ENCODE data around the gene RYR1. TPM values are rescaled to one million over a fixed set of nuclear protein-coding genes. Genes with fewer than 3 reads are reported as not detected.

The RYR1 gene
- total and polyA plus RNA-seq, 2 experiments from 2014 or later = 0.07 to 0.21 TPM

GRCh38 chr19:38522915-38523314 is 89.4 kb downstream of the RYR1 start:
- no peak for DNase-seq (ENCODE audit: low spot score)
- Histone ChIP-seq H3K27ac (no peak overlapping the region), H3K4me1 (ENCODE audit: insufficient read depth) (no peaks in the 10 kb centered on the region), H3K4me3 (no peak overlapping the region), H3K36me3 (replicated peaks; ENCODE audit: insufficient read depth, low read depth) (no peaks in the 10 kb centered on the region), H2AFZ (no peak overlapping the region), H4K20me1 (ENCODE audit: insufficient read depth, poor library complexity, severe bottlenecking) (no peaks in the 10 kb centered on the region), H3K9me2 (replicated peaks; ENCODE audit: insufficient read depth) (no peaks in the 10 kb centered on the region), H3K4me2 (no peak overlapping the region), H3K79me2 (no peaks in the 10 kb centered on the region), H3K9me3 (ENCODE audit: low read depth) (no peaks in the 10 kb centered on the region), H3K27me3 (no peaks in the 10 kb centered on the region)
- WGBS (ENCODE audit: low lambda C conversion rate, missing lambda C conversion rate) = 95% methylated on average over 14 of the region's 15 CpGs
- no peak for TF ChIP-seq EZH2phosphoT487 (IDR thresholded peaks at IDR 0.05; ENCODE audit: low read depth, severe bottlenecking, unreplicated experiment)
- no peak for TF ChIP-seq EZH2 (IDR thresholded peaks at IDR 0.05; ENCODE audit: borderline replicate concordance)
- TF ChIP-seq, protein P1, sequence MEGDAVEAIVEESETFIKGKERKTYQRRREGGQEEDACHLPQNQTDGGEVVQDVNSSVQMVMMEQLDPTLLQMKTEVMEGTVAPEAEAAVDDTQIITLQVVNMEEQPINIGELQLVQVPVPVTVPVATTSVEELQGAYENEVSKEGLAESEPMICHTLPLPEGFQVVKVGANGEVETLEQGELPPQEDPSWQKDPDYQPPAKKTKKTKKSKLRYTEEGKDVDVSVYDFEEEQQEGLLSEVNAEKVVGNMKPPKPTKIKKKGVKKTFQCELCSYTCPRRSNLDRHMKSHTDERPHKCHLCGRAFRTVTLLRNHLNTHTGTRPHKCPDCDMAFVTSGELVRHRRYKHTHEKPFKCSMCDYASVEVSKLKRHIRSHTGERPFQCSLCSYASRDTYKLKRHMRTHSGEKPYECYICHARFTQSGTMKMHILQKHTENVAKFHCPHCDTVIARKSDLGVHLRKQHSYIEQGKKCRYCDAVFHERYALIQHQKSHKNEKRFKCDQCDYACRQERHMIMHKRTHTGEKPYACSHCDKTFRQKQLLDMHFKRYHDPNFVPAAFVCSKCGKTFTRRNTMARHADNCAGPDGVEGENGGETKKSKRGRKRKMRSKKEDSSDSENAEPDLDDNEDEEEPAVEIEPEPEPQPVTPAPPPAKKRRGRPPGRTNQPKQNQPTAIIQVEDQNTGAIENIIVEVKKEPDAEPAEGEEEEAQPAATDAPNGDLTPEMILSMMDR (IDR thresholded peaks at IDR 0.05; ENCODE audit: poor library complexity) = no peak

DNA sequence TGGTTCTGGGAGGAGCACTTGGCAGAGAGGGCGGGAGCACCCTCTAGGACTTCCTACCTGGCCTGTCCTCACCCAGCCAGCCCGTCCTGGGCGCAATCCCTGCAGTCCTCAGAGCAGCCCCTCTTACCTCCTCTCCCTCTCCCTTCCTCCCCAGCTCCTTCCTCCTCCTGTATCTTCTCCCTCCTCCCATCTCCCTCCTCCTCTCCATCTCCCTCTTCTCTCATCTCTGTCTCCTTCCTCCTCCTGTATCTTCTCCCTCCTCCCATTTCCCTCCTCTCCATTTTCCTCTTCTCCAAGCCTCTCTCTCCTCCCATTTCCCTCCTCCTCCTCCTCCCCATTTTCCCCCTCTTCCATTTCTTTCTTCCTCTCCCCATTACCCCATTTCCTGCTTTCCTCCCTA is 89.8 kb downstream of the RYR1 start:
- TF ChIP-seq EZH2 (IDR thresholded peaks at IDR 0.05; ENCODE audit: borderline replicate concordance) (no peak), EZH2phosphoT487 (IDR thresholded peaks at IDR 0.05; ENCODE audit: low read depth, severe bottlenecking, unreplicated experiment) (no peak)
- TF ChIP-seq, protein P1 (IDR thresholded peaks at IDR 0.05; ENCODE audit: poor library complexity) = no peak
- Histone ChIP-seq H3K4me1 (ENCODE audit: insufficient read depth) (no peaks in the 10 kb centered on the region), H4K20me1 (ENCODE audit: insufficient read depth, poor library complexity, severe bottlenecking) (no peaks in the 10 kb centered on the region), H3K4me2 (no peak overlapping the region), H2AFZ (no peak overlapping the region), H3K9me2 (replicated peaks; ENCODE audit: insufficient read depth) (no peaks in the 10 kb centered on the region), H3K9me3 (ENCODE audit: low read depth) (no peaks in the 10 kb centered on the region), H3K27me3 (no peaks in the 10 kb centered on the region), H3K36me3 (replicated peaks; ENCODE audit: insufficient read depth, low read depth) (no peaks in the 10 kb centered on the region), H3K27ac (no peak overlapping the region), H3K79me2 (no peaks in the 10 kb centered on the region), H3K4me3 (no peak overlapping the region)
- WGBS (ENCODE audit: low lambda C conversion rate, missing lambda C conversion rate) = 100% methylated on average over 2 of the region's 3 CpGs
- DNase-seq (ENCODE audit: low spot score) = no peak

- TF ChIP-seq, protein P1 (IDR thresholded peaks at IDR 0.05; ENCODE audit: poor library complexity) = no peak
- TF ChIP-seq EZH2phosphoT487 (IDR thresholded peaks at IDR 0.05; ENCODE audit: low read depth, severe bottlenecking, unreplicated experiment) (no peak), EZH2 (IDR thresholded peaks at IDR 0.05; ENCODE audit: borderline replicate concordance) (no peak)
- Histone ChIP-seq H3K36me3 (replicated peaks; ENCODE audit: insufficient read depth, low read depth) (no peaks in the 10 kb centered on the region), H3K79me2 (no peaks in the 10 kb centered on the region), H3K4me1 (ENCODE audit: insufficient read depth) (no peaks in the 10 kb centered on the region), H3K4me3 (no peak overlapping the region), H3K9me3 (ENCODE audit: low read depth) (no peaks in the 10 kb centered on the region), H3K9me2 (replicated peaks; ENCODE audit: insufficient read depth) (no peaks in the 10 kb centered on the region), H3K27me3 (no peaks in the 10 kb centered on the region), H4K20me1 (ENCODE audit: insufficient read depth, poor library complexity, severe bottlenecking) (no peaks in the 10 kb centered on the region), H3K4me2 (no peak overlapping the region), H2AFZ (no peak overlapping the region), H3K27ac (no peak overlapping the region)
- 78% methylated on average over 9 of the region's 9 CpGs for WGBS (ENCODE audit: low lambda C conversion rate, missing lambda C conversion rate)
- DNase-seq (ENCODE audit: low spot score) = no peak
Measured at GRCh38 chr19:38524369-38524768, 90.9 kb downstream of the RYR1 start.

Data from hepatocyte (in vitro differentiated cells).